ENCODE results near the gene CCDC138. TPM values are rescaled to one million over a fixed set of nuclear protein-coding genes. Genes with fewer than 3 reads are reported as not detected.

Gene CCDC138
- 3.1 and 3.9 TPM in 2 replicates for total RNA-seq

GRCh38 chr2:108786354-108787215 lies at the start of gene CCDC138:
Gene CCDC138 (plus strand): TSS chr2:108786771. CDS start chr2:108786823, 52 bp downstream.

Other genes with a start within 250 kb of the CCDC138 start
- gene RANBP2, start 67.3 kb upstream of the CCDC138 start, total RNA-seq: 21.3 and 26.4 TPM in 2 replicates
- gene EDAR, start 202.4 kb downstream of the CCDC138 start, total RNA-seq: not detected in 2 replicates

Measured in bronchus fibroblast of lung (primary cell).